Panc1 (cell line): ENCODE measurements around the gene C19orf47. TPM values are rescaled to one million over a fixed set of nuclear protein-coding genes. Genes with fewer than 3 reads are reported as not detected.

ENCODE experiments used
- microRNA-seq: library from miRNA; unstranded; fragments of <30 nt; microRNA quantifications from one replicate; pipeline ENCODE4 v1.1.0, GENCODE V29; 2020; ENCODE audit not compliant: unreplicated experiment
- total RNA-seq: library from RNA; stranded (reverse); gene quantifications from one replicate; pipeline ENCODE4 v1.2.1, GENCODE V29; 2021; ENCODE audit not compliant: unreplicated experiment

Gene C19orf47
- total RNA-seq, 1 experiment from 2014 or later, result 29.0 TPM

Small RNA genes lying within 50 kb of the gene (microRNA-seq; reads per million reads assigned to microRNA genes)
- gene MIR641 (726 reads per million, percentile 77 among the genes with 10 or more reads in this experiment), gene MIR6796 (not detected)

Other genes with a start within 250 kb of the C19orf47 start
- gene MAP3K10, start 157.0 kb downstream of the C19orf47 start, total RNA-seq, result 255 TPM
- gene TTC9B, start 130.0 kb downstream of the C19orf47 start, total RNA-seq, result 2.3 TPM
- gene CCNP, start 121.7 kb downstream of the C19orf47 start, total RNA-seq, result 3.0 TPM
- 2,376 TPM for gene AKT2, start 63.1 kb downstream of the C19orf47 start, total RNA-seq
- gene PLD3, start 298 bp upstream of the C19orf47 start, total RNA-seq, result 81.8 TPM
- 0.13 TPM for gene HIPK4, start 41.8 kb upstream of the C19orf47 start, total RNA-seq
- gene PRX, start 65.0 kb upstream of the C19orf47 start, total RNA-seq, result 3.4 TPM
- 13.4 TPM for gene SERTAD1, start 77.6 kb upstream of the C19orf47 start, total RNA-seq
- 35.7 TPM for gene SERTAD3, start 95.9 kb upstream of the C19orf47 start, total RNA-seq
- 45.6 TPM for gene BLVRB, start 117.3 kb upstream of the C19orf47 start, total RNA-seq
- gene SPTBN4, start 118.6 kb upstream of the C19orf47 start, total RNA-seq, result 1.2 TPM
- 55.9 TPM for gene SHKBP1, start 228.5 kb upstream of the C19orf47 start, total RNA-seq